Panc1 (cell line): ENCODE data around the gene TRPM6. TPM values are rescaled to one million over a fixed set of nuclear protein-coding genes. Genes with fewer than 3 reads are reported as not detected.
"Not testable (repeated sequence)": the region's sequence is repeated elsewhere in the genome, so short reads cannot be mapped to it uniquely, and the experiment has no call there.

Experiments
- ATAC-seq: fragments of 200-7000 bp; cut with Tn5 transposase; 2 replicates; pipeline ENCODE4 v1.9.1; 2020; ENCODE audit warnings: mild to moderate bottlenecking, moderate library complexity
- BruUV-seq: library from RNA; stranded (reverse); fragments of 400-500 nt; replicated peaks from 2 replicates; lab custom pipeline; 2021; lab: Mats Ljungman, UMichigan
- CTCF ChIA-PET: fragments of 300-600 bp; sonication (Branson Sonifier 250); formaldehyde crosslinking; loops from one replicate; lab custom pipeline; 2022; ENCODE audit warnings: antibody characterized with exemption; lab: Charles Lee
- POLR2A ChIA-PET: fragments of 300-600 bp; sonication (Branson Sonifier 250); formaldehyde crosslinking; loops from one replicate; lab custom pipeline; 2022; ENCODE audit warnings: antibody characterized with exemption; lab: Charles Lee
- DNase-seq: peaks from one replicate; pipeline ENCODE4 v3.0.0-alpha.2; 2010; ENCODE audit warnings: low read depth, low spot score
- H3K27ac ChIP-seq: 2 replicates; pipeline ENCODE4 v1.5.1; 2011; ENCODE audit warnings: mild to moderate bottlenecking, low read length, inconsistent platforms
- H3K27me3 ChIP-seq: fragments of 200-500 bp; sonication (Bioruptor generic); 2 replicates; pipeline ENCODE4 v1.6.0; 2014; ENCODE audit warnings: low read length, inconsistent platforms; ENCODE audit not compliant: control insufficient read depth, insufficient read depth
- H3K36me3 ChIP-seq: fragments of 200-500 bp; sonication (Bioruptor generic); 2 replicates; pipeline ENCODE4 v1.5.1; 2014; ENCODE audit warnings: inconsistent platforms, mild to moderate bottlenecking, low read length, moderate library complexity; ENCODE audit not compliant: control insufficient read depth, insufficient read depth
- H3K4me1 ChIP-seq: 2 replicates; pipeline ENCODE4 v1.5.1; 2011; ENCODE audit warnings: inconsistent platforms, mild to moderate bottlenecking, low read length, moderate library complexity; ENCODE audit not compliant: control insufficient read depth, insufficient read depth
- H3K4me3 ChIP-seq, 2 experiments: 2 replicates each; pipeline ENCODE4 v1.5.1; 2011 to 2012; ENCODE audit warnings: low read depth in 2 of 2, low read length in 2 of 2, mild to moderate bottlenecking in 2 of 2, inconsistent platforms in 1 of 2, moderate library complexity in 1 of 2
- H3K9me3 ChIP-seq: fragments of 200-500 bp; sonication (Bioruptor generic); 2 replicates; pipeline ENCODE4 v1.5.1; 2014; ENCODE audit warnings: low read depth, mild to moderate bottlenecking, inconsistent platforms, low read length, moderate library complexity; ENCODE audit not compliant: control insufficient read depth, insufficient read depth
- POLR2AphosphoS5 ChIP-seq: IDR thresholded peaks from 2 replicates; pipeline ENCODE4 v1.6.1; 2012; ENCODE audit warnings: mild to moderate bottlenecking, low read depth, low read length, moderate library complexity
- SIN3A ChIP-seq: IDR thresholded peaks from 2 replicates; pipeline ENCODE4 v1.6.1; 2012; ENCODE audit warnings: low read depth, mild to moderate bottlenecking, low read length, moderate library complexity, borderline replicate concordance; ENCODE audit not compliant: insufficient read depth
- TCF7L2 ChIP-seq: IDR thresholded peaks from 2 replicates; pipeline ENCODE4 v1.6.1; 2011; ENCODE audit warnings: mild to moderate bottlenecking, low read depth, low read length, inconsistent platforms
- in situ Hi-C: cut with HindIII; loops from 2 replicates; pipeline ENCODE4 v1.10.0; 2016; ENCODE audit warnings: low sequenced_read_pairs, low pct_unique_long_range_greater_than_20kb
- intact Hi-C: fragments of 100-400 bp; cut with micrococcal nuclease; formaldehyde crosslinking; loops from one replicate; pipeline ENCODE4 v1.10.0; 2022; ENCODE audit not compliant: unreplicated experiment
- total RNA-seq: library from RNA; stranded (reverse); gene quantifications from one replicate; pipeline ENCODE4 v1.2.1, GENCODE V29; 2021; ENCODE audit not compliant: unreplicated experiment
- TF ChIP-seq, protein P1 (sequence below), 2 experiments: IDR thresholded peaks; 2 replicates each; pipeline ENCODE4 v1.6.1; 2011 to 2012; ENCODE audit warnings: low read depth in 2 of 2, control low read depth in 1 of 2, low read length in 1 of 2, mild to moderate bottlenecking in 1 of 2, moderate library complexity in 1 of 2; ENCODE audit not compliant: insufficient read depth in 1 of 2
- TF ChIP-seq, protein P2 (sequence below): fragments of 450-650 bp; IDR thresholded peaks from 2 replicates; pipeline ENCODE4 v1.5.1; 2017; ENCODE audit warnings: mild to moderate bottlenecking

The TRPM6 gene
- total RNA-seq, 1 experiment from 2014 or later = 0.05 TPM

DNA sequence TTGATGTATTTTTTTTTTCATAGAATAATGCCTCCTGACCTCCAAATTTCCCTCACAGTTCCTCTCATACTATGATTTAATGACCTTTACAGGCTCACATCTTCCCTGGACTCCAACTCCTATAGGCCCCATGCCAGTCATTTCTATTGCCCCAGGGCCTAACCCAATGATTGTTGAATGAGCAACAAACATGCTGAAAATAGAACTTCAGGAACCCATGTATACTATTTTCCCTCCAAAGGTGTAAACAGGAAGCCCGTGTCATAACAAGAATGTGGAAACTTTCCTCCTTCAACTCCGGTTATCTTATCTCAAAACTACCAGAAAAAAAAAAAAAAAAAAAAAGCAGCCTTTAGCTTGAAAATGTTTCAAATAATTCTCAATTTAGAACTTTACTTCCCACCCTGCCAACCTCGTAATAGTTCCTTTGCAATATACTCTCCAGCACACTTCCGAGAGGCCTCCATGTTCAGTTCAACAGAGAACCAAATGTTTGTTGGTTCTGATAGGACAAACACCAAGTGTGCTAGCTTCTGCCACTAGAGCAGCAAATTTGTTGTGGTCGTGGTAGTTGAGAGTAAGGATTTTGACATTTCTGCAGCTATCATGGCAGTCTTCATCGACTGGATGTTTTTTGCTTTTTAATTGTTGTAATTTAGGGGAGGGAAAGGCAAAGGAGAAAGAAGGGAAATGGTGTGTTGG, 25.8 kb downstream of the TRPM6 start:
- Histone ChIP-seq H3K36me3 (no peaks in the 10 kb centered on the region), H3K9me3 (no peaks in the 10 kb centered on the region), H3K4me1 (no peaks in the 10 kb centered on the region), H3K4me3 (no peak overlapping the region), H3K27ac (no peak overlapping the region), H3K27me3 (no peaks in the 10 kb centered on the region)
- ATAC-seq = no peak
- DNase-seq = no peak
- intact Hi-C loops = no loop called here
- BruUV-seq = no TSS peak
- CTCF ChIA-PET = no interaction called here
- POLR2A ChIA-PET = no interaction called here
- in situ Hi-C loops = no loop called here
- TF ChIP-seq POLR2AphosphoS5 (no peak), TCF7L2 (no peak), SIN3A (no peak)
- TF ChIP-seq, protein P1, sequence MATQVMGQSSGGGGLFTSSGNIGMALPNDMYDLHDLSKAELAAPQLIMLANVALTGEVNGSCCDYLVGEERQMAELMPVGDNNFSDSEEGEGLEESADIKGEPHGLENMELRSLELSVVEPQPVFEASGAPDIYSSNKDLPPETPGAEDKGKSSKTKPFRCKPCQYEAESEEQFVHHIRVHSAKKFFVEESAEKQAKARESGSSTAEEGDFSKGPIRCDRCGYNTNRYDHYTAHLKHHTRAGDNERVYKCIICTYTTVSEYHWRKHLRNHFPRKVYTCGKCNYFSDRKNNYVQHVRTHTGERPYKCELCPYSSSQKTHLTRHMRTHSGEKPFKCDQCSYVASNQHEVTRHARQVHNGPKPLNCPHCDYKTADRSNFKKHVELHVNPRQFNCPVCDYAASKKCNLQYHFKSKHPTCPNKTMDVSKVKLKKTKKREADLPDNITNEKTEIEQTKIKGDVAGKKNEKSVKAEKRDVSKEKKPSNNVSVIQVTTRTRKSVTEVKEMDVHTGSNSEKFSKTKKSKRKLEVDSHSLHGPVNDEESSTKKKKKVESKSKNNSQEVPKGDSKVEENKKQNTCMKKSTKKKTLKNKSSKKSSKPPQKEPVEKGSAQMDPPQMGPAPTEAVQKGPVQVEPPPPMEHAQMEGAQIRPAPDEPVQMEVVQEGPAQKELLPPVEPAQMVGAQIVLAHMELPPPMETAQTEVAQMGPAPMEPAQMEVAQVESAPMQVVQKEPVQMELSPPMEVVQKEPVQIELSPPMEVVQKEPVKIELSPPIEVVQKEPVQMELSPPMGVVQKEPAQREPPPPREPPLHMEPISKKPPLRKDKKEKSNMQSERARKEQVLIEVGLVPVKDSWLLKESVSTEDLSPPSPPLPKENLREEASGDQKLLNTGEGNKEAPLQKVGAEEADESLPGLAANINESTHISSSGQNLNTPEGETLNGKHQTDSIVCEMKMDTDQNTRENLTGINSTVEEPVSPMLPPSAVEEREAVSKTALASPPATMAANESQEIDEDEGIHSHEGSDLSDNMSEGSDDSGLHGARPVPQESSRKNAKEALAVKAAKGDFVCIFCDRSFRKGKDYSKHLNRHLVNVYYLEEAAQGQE (IDR thresholded peaks at IDR 0.05; ENCODE audit: insufficient read depth in 1 of 2, low read depth in 2 of 2, low read length in 1 of 2) = no peak
- TF ChIP-seq, protein P2, sequence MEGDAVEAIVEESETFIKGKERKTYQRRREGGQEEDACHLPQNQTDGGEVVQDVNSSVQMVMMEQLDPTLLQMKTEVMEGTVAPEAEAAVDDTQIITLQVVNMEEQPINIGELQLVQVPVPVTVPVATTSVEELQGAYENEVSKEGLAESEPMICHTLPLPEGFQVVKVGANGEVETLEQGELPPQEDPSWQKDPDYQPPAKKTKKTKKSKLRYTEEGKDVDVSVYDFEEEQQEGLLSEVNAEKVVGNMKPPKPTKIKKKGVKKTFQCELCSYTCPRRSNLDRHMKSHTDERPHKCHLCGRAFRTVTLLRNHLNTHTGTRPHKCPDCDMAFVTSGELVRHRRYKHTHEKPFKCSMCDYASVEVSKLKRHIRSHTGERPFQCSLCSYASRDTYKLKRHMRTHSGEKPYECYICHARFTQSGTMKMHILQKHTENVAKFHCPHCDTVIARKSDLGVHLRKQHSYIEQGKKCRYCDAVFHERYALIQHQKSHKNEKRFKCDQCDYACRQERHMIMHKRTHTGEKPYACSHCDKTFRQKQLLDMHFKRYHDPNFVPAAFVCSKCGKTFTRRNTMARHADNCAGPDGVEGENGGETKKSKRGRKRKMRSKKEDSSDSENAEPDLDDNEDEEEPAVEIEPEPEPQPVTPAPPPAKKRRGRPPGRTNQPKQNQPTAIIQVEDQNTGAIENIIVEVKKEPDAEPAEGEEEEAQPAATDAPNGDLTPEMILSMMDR = no peak

DNA sequence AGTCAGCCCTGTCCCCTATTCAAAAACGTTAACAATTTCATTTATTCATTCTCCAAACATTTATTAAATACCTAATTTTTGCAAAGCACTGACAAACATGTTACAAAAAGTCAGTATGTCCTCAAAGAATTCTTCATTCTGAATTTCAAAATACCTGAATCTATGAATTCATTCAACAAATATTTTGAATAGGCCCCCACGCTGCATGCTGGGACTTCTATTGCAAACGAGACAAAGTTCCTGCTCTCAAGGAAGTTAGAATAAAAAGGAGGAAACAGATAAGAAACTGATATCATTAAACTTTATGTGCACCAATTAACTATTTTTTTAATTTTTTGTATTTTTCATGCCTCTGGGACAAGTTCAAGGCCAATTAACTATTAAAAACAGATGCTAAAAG, 26.6 kb downstream of the TRPM6 start:
- Histone ChIP-seq H3K27ac (no peak overlapping the region), H3K4me3 (no peak overlapping the region), H3K27me3 (no peaks in the 10 kb centered on the region), H3K36me3 (no peaks in the 10 kb centered on the region), H3K9me3 (no peaks in the 10 kb centered on the region), H3K4me1 (no peaks in the 10 kb centered on the region)
- no TSS peak for BruUV-seq
- DNase-seq (no peak), ATAC-seq (no peak)
- in situ Hi-C loops (no loop called here), intact Hi-C loops (no loop called here)
- ChIA-PET POLR2A (no interaction called here), CTCF (no interaction called here)
- no peak for TF ChIP-seq POLR2AphosphoS5
- no peak for TF ChIP-seq SIN3A
- TF ChIP-seq, protein P2 = no peak
- TF ChIP-seq, protein P1 (IDR thresholded peaks at IDR 0.05; ENCODE audit: insufficient read depth in 1 of 2, low read depth in 2 of 2, low read length in 1 of 2) = no peak
- TF ChIP-seq TCF7L2 = no peak

DNA sequence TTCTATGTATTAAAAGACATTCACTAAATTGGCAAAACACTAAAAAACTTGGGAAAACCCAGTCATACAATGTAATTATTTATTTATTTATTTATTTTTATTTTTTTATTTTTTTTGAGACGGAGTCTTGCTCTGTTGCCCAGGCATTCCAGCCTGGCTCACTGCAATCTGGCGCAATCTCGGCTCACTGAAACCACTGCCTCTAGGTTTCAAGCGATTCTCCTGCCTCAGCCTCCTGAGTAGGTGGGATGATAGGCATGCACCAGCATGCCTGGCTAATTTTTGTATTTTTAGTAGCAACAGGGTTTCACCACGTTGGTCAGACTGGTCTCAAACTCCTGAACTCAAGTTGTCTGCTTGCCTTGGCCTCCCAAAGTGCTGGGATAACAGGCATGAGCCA, 27.5 kb downstream of the TRPM6 start:
- POLR2A ChIA-PET, ATAC-seq, H3K4me3 ChIP-seq, H3K9me3 ChIP-seq, in situ Hi-C loops, intact Hi-C loops, CTCF ChIA-PET, H3K4me1 ChIP-seq, BruUV-seq, H3K27me3 ChIP-seq, H3K36me3 ChIP-seq, DNase-seq, H3K27ac ChIP-seq: not testable (repeated sequence)
